Astrocyte (in vitro differentiated cells and primary cell): ENCODE results near the gene NDUFS7. TPM values are rescaled to one million over a fixed set of nuclear protein-coding genes. Genes with fewer than 3 reads are reported as not detected.

Experiments used
- DNase-seq: peaks from one replicate; pipeline ENCODE4 v3.0.0-alpha.2; 2010; ENCODE audit warnings: low read depth
- FAIRE-seq: peaks from 2 replicates; lab custom pipeline; 2011; peaks lifted over from hg19 to GRCh38; lab: Jason Lieb, UNC
- H2AFZ ChIP-seq: 2 replicates; pipeline ENCODE4 v1.6.0; 2012; ENCODE audit warnings: low read depth, low read length, inconsistent platforms
- H3K27ac ChIP-seq: 2 replicates; pipeline ENCODE4 v1.5.1; 2011; ENCODE audit warnings: low read depth, low read length, inconsistent platforms
- H3K27me3 ChIP-seq: 2 replicates; pipeline ENCODE4 v1.6.0; 2011; ENCODE audit warnings: low read length, inconsistent platforms; ENCODE audit not compliant: insufficient read depth
- H3K36me3 ChIP-seq: 2 replicates; pipeline ENCODE4 v1.5.1; 2011; ENCODE audit warnings: low read length, inconsistent platforms; ENCODE audit not compliant: insufficient read depth
- H3K4me1 ChIP-seq: 2 replicates; pipeline ENCODE4 v1.5.1; 2011; ENCODE audit warnings: low read length, inconsistent platforms; ENCODE audit not compliant: insufficient read depth
- H3K4me2 ChIP-seq: 2 replicates; pipeline ENCODE4 v1.6.0; 2012; ENCODE audit warnings: low read length, inconsistent platforms
- H3K4me3 ChIP-seq: 2 replicates; pipeline ENCODE4 v1.5.1; 2011; ENCODE audit warnings: low read depth, mild to moderate bottlenecking, low read length, inconsistent platforms; ENCODE audit not compliant: insufficient read depth
- H3K79me2 ChIP-seq: 2 replicates; pipeline ENCODE4 v1.6.0; 2012; ENCODE audit warnings: mild to moderate bottlenecking, low read length, inconsistent platforms; ENCODE audit not compliant: insufficient read depth
- H3K9ac ChIP-seq: 2 replicates; pipeline ENCODE4 v1.6.0; 2012; ENCODE audit warnings: mild to moderate bottlenecking, low read length, inconsistent platforms
- H3K9me3 ChIP-seq: 2 replicates; pipeline ENCODE4 v1.5.1; 2012; ENCODE audit warnings: low read depth, mild to moderate bottlenecking, low read length, inconsistent platforms; ENCODE audit not compliant: insufficient read depth
- H4K20me1 ChIP-seq: 2 replicates; pipeline ENCODE4 v1.6.0; 2012; ENCODE audit warnings: low read length, inconsistent platforms; ENCODE audit not compliant: insufficient read depth
- H3K27ac Mint-ChIP-seq: one replicate; pipeline ENCODE4 v1.8.0; 2021; ENCODE audit warnings: mild to moderate bottlenecking, mixed read lengths; ENCODE audit not compliant: unreplicated experiment
- H3K27me3 Mint-ChIP-seq: one replicate; pipeline ENCODE4 v1.8.0; 2021; ENCODE audit warnings: low read depth, mixed read lengths; ENCODE audit not compliant: unreplicated experiment
- H3K36me3 Mint-ChIP-seq: one replicate; pipeline ENCODE4 v1.8.0; 2021; ENCODE audit warnings: low read depth, mixed read lengths; ENCODE audit not compliant: unreplicated experiment
- H3K4me1 Mint-ChIP-seq: one replicate; pipeline ENCODE4 v1.8.0; 2021; ENCODE audit warnings: low read depth, mixed read lengths; ENCODE audit not compliant: unreplicated experiment
- H3K4me3 Mint-ChIP-seq: one replicate; pipeline ENCODE4 v1.8.0; 2021; ENCODE audit warnings: mild to moderate bottlenecking, moderate library complexity, mixed read lengths; ENCODE audit not compliant: unreplicated experiment
- H3K9me3 Mint-ChIP-seq: one replicate; pipeline ENCODE4 v1.8.0; 2021; ENCODE audit warnings: mild to moderate bottlenecking, mixed read lengths; ENCODE audit not compliant: unreplicated experiment
- EZH2 ChIP-seq: IDR thresholded peaks from 2 replicates; pipeline ENCODE4 v1.6.1; 2012; ENCODE audit warnings: mild to moderate bottlenecking, low read length, inconsistent platforms; ENCODE audit not compliant: insufficient read depth
- total RNA-seq: library from RNA; stranded (reverse); gene quantifications from 2 replicates; pipeline ENCODE4 v1.2.1, GENCODE V29; 2021
- TF ChIP-seq, protein P1 (sequence below): IDR thresholded peaks from 2 replicates; pipeline ENCODE4 v1.5.1; 2011; ENCODE audit warnings: low read depth, mild to moderate bottlenecking, inconsistent platforms, low read length, moderate library complexity; ENCODE audit not compliant: insufficient read depth

Gene NDUFS7
- total RNA-seq, 1 donor from 2014 or later = 64.0 TPM

GRCh38 chr19:1401889-1402217, 18.1 kb downstream of the NDUFS7 start:
- DNase-seq (no peak), FAIRE-seq (no peak)
- Mint-ChIP-seq H3K27me3 (no peaks in the 10 kb centered on the region), H3K36me3 (no peaks in the 10 kb centered on the region), H3K4me3 (peak overlapping the region; percentile 74), H3K27ac (no peak overlapping the region), H3K9me3 (no peaks in the 10 kb centered on the region), H3K4me1 (peaks cover 4% of the 10 kb centered on the region)
- Histone ChIP-seq H2AFZ (peak overlapping the region; percentile 75), H3K79me2 (no peaks in the 10 kb centered on the region), H3K4me1 (peaks cover 12% of the 10 kb centered on the region), H3K4me3 (peak overlapping the region; percentile 29), H3K27ac (no peak overlapping the region), H4K20me1 (peaks cover 3% of the 10 kb centered on the region), H3K4me2 (peak overlapping the region; percentile 85), H3K9ac (peak overlapping the region; percentile 42), H3K9me3 (no peaks in the 10 kb centered on the region), H3K27me3 (no peaks in the 10 kb centered on the region), H3K36me3 (no peaks in the 10 kb centered on the region)
- no peak for TF ChIP-seq EZH2
- TF ChIP-seq, protein P1, sequence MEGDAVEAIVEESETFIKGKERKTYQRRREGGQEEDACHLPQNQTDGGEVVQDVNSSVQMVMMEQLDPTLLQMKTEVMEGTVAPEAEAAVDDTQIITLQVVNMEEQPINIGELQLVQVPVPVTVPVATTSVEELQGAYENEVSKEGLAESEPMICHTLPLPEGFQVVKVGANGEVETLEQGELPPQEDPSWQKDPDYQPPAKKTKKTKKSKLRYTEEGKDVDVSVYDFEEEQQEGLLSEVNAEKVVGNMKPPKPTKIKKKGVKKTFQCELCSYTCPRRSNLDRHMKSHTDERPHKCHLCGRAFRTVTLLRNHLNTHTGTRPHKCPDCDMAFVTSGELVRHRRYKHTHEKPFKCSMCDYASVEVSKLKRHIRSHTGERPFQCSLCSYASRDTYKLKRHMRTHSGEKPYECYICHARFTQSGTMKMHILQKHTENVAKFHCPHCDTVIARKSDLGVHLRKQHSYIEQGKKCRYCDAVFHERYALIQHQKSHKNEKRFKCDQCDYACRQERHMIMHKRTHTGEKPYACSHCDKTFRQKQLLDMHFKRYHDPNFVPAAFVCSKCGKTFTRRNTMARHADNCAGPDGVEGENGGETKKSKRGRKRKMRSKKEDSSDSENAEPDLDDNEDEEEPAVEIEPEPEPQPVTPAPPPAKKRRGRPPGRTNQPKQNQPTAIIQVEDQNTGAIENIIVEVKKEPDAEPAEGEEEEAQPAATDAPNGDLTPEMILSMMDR = no peak

- no peaks in the 10 kb centered on the region for H3K9me3 Mint-ChIP-seq
- Histone ChIP-seq H3K27ac (no peak overlapping the region), H3K79me2 (no peaks in the 10 kb centered on the region), H3K36me3 (no peaks in the 10 kb centered on the region), H3K27me3 (no peaks in the 10 kb centered on the region), H4K20me1 (peaks cover 3% of the 10 kb centered on the region), H3K9me3 (no peaks in the 10 kb centered on the region), H3K4me3 (no peak overlapping the region), H2AFZ (no peak overlapping the region), H3K4me2 (no peak overlapping the region), H3K9ac (no peak overlapping the region), H3K4me1 (peaks cover 12% of the 10 kb centered on the region)
- no peak for DNase-seq
- no peak for TF ChIP-seq EZH2
- TF ChIP-seq, protein P1 = no peak
- H3K36me3 Mint-ChIP-seq = no peaks in the 10 kb centered on the region
- peak overlapping the region; percentile 77 for H3K4me3 Mint-ChIP-seq
- peak overlapping the region; percentile 18 for H3K27ac Mint-ChIP-seq
- no peaks in the 10 kb centered on the region for H3K27me3 Mint-ChIP-seq
- peaks cover 4% of the 10 kb centered on the region for H3K4me1 Mint-ChIP-seq
- FAIRE-seq = no peak
These were observed 18.8 kb downstream of the NDUFS7 start for GRCh38 chr19:1402411-1403070.
